ENCODE data around the gene OSBPL10. TPM values are rescaled to one million over a fixed set of nuclear protein-coding genes. Genes with fewer than 3 reads are reported as not detected.

OSBPL10 gene
- polyA plus RNA-seq, 2 of the 4 experiments (the other 2 are of a cell fraction) = 9.2 to 17.0 TPM

DNA sequence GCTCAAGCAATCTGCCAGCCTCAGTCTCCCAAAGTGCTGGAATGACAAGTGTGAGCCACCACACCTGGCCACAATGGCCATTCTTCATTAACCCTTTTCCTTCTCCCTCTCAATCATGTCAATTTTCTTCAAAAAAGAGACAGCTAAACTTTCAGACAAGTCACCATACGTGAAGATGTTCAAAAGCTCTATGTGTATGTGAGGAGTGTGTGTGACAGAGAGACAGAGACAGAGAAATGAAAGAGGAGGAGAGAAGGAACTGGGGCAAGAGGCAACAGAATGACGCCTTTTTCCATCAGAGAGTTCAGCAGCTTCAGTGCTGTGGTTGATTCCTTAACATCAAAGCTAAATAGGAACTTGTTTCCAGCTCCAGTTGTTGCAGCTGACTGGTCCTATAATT is 27.4 kb downstream of the OSBPL10 start:
- Histone ChIP-seq H3K27ac (no peak overlapping the region), H3K4me2 (no peak overlapping the region), H3K4me3 (no peak overlapping the region), H3K9me3 (peaks cover 29% of the 10 kb centered on the region), H3K4me1 (peaks cover 7% of the 10 kb centered on the region)
- TF ChIP-seq HOXB13 (CRISPR knock-in tag; IDR thresholded peaks at IDR 0.05; ENCODE audit: low read depth) (no peak), ZFP36 (IDR thresholded peaks at IDR 0.05; ENCODE audit: borderline replicate concordance, partially characterized antibody) (no peak), RNF2 (IDR thresholded peaks at IDR 0.05; ENCODE audit: borderline replicate concordance, low read depth) (no peak), RCOR1 (IDR thresholded peaks at IDR 0.05; ENCODE audit: low read depth, low read length) (no peak), TP53 (CRISPR knock-in tag; IDR thresholded peaks at IDR 0.05) (no peak), ZC3H11A (IDR thresholded peaks at IDR 0.05) (no peak), RFX5 (IDR thresholded peaks at IDR 0.05) (no peak), SREBF2 (IDR thresholded peaks at IDR 0.05) (no peak), NR3C1 (IDR thresholded peaks at IDR 0.05) (no peak), ESRRA (IDR thresholded peaks at IDR 0.05; ENCODE audit: borderline replicate concordance, low read length) (no peak), HDAC2 (IDR thresholded peaks at IDR 0.05) (no peak), NPAS2 (CRISPR knock-in tag; IDR thresholded peaks at IDR 0.05; ENCODE audit: borderline replicate concordance) (no peak), HEYL (CRISPR knock-in tag; IDR thresholded peaks at IDR 0.05) (no peak), RARB (CRISPR knock-in tag; IDR thresholded peaks at IDR 0.05) (no peak)
- TF ChIP-seq, protein P1, sequence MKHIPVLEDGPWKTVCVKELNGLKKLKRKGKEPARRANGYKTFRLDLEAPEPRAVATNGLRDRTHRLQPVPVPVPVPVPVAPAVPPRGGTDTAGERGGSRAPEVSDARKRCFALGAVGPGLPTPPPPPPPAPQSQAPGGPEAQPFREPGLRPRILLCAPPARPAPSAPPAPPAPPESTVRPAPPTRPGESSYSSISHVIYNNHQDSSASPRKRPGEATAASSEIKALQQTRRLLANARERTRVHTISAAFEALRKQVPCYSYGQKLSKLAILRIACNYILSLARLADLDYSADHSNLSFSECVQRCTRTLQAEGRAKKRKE (CRISPR knock-in tag; IDR thresholded peaks at IDR 0.05; ENCODE audit: low read depth) = no peak
- TF ChIP-seq, protein P2, sequence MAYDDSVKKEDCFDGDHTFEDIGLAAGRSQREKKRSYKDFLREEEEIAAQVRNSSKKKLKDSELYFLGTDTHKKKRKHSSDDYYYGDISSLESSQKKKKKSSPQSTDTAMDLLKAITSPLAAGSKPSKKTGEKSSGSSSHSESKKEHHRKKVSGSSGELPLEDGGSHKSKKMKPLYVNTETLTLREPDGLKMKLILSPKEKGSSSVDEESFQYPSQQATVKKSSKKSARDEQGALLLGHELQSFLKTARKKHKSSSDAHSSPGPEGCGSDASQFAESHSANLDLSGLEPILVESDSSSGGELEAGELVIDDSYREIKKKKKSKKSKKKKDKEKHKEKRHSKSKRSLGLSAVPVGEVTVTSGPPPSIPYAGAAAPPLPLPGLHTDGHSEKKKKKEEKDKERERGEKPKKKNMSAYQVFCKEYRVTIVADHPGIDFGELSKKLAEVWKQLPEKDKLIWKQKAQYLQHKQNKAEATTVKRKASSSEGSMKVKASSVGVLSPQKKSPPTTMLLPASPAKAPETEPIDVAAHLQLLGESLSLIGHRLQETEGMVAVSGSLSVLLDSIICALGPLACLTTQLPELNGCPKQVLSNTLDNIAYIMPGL (CRISPR knock-in tag; IDR thresholded peaks at IDR 0.05; ENCODE audit: borderline replicate concordance) = no peak
- TF ChIP-seq, protein P3, sequence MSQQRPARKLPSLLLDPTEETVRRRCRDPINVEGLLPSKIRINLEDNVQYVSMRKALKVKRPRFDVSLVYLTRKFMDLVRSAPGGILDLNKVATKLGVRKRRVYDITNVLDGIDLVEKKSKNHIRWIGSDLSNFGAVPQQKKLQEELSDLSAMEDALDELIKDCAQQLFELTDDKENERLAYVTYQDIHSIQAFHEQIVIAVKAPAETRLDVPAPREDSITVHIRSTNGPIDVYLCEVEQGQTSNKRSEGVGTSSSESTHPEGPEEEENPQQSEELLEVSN (IDR thresholded peaks at IDR 0.05; ENCODE audit: borderline replicate concordance, low read depth) = no peak
- ATAC-seq (no peak), DNase-seq (ENCODE audit: low read depth in 1 of 2, low spot score in 1 of 2) (no peak), FAIRE-seq (no peak)
- WGBS (ENCODE audit: missing lambda C conversion rate) = 69% methylated on average over 2 of the region's 2 CpGs
- POLR2A ChIA-PET = no interaction called here
- CTCF ChIA-PET = no interaction called here

DNA sequence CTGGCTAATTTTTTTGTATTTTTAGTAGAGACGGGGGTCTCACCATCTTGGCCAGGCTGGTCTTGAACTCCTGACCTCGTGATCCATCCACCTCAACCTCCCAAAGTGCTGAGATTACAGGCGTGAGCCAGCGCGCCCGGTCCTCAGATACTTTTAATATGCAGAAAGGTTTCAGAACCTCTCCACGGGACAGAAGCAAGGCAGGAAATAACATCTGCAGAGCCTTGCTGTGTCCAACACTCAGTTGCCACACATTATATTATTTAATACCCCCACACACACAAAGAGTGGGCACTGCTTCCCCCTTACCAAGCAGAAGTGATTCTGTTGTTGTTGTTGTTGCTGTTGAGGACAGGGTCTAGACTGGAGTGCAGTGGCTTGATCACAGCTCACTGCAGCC is 28.0 kb downstream of the OSBPL10 start:
- WGBS (ENCODE audit: missing lambda C conversion rate) = 68% methylated on average over 7 of the region's 7 CpGs
- Histone ChIP-seq H3K9me3 (peaks cover 29% of the 10 kb centered on the region), H3K27ac (no peak overlapping the region), H3K4me3 (no peak overlapping the region), H3K4me2 (no peak overlapping the region), H3K4me1 (peaks cover 4% of the 10 kb centered on the region)
- ATAC-seq (no peak), FAIRE-seq (no peak), DNase-seq (ENCODE audit: low read depth in 1 of 2, low spot score in 1 of 2) (no peak)
- POLR2A ChIA-PET = no interaction called here
- CTCF ChIA-PET = no interaction called here
- TF ChIP-seq MYC (IDR thresholded peaks at IDR 0.05; ENCODE audit: borderline replicate concordance, low read length) = no peak
- TF ChIP-seq, protein P2 (CRISPR knock-in tag; IDR thresholded peaks at IDR 0.05; ENCODE audit: borderline replicate concordance) = no peak
- TF ChIP-seq, protein P1 (CRISPR knock-in tag; IDR thresholded peaks at IDR 0.05; ENCODE audit: low read depth) = no peak

Data from A549 (cell line).